Nephron (organoid): ENCODE measurements around the gene TMEM243.
A peak's percentile ranks its signal among the peaks of the same experiment; 100 is the strongest.

Experiments used
- H3K27ac Mint-ChIP-seq, 3 experiments: 2 replicates each; pipeline ENCODE4 v1.8.0; 2020; ENCODE audit warnings: mixed read lengths in 3 of 3, mild to moderate bottlenecking in 2 of 3, moderate library complexity in 1 of 3
- H3K27me3 Mint-ChIP-seq: 2 replicates; pipeline ENCODE4 v1.8.0; 2021; ENCODE audit warnings: low read depth, mild to moderate bottlenecking, moderate library complexity, mixed read lengths
- H3K36me3 Mint-ChIP-seq: 2 replicates; pipeline ENCODE4 v1.8.0; 2020; ENCODE audit warnings: low read depth, mixed read lengths
- H3K4me1 Mint-ChIP-seq: 2 replicates; pipeline ENCODE4 v1.8.0; 2020; ENCODE audit warnings: mixed read lengths
- H3K4me3 Mint-ChIP-seq, 3 experiments: 2 replicates each; pipeline ENCODE4 v1.8.0; 2020; ENCODE audit warnings: mild to moderate bottlenecking in 3 of 3, mixed read lengths in 3 of 3, moderate library complexity in 2 of 3
- H3K9me3 Mint-ChIP-seq: 2 replicates; pipeline ENCODE4 v1.8.0; 2020; ENCODE audit warnings: mixed read lengths
- CTCF ChIP-seq, 3 experiments: fragments of 200-600 bp; sonication (generic); IDR thresholded peaks; one replicate each; pipeline ENCODE4 v1.5.0; 2021; ENCODE audit warnings: antibody characterized with exemption in 3 of 3; ENCODE audit not compliant: unreplicated experiment in 3 of 3

TMEM243 gene

GRCh38 chr7:87220734-87221215 lies 1.2 kb upstream of the TMEM243 start:
- H3K36me3 Mint-ChIP-seq, result no peaks in the 10 kb centered on the region
- peaks cover 28% of the 10 kb centered on the region for H3K4me1 Mint-ChIP-seq
- H3K4me3 Mint-ChIP-seq, result peak overlapping the region; percentile 90 to 98 (median 97)
- TF ChIP-seq CTCF (IDR thresholded peaks at IDR 0.05; ENCODE audit: unreplicated experiment in 3 of 3), result no peak
- H3K27ac Mint-ChIP-seq, result peak overlapping the region in 2 of 3 experiments; percentile 17 to 22
- peaks cover 9% of the 10 kb centered on the region for H3K27me3 Mint-ChIP-seq
- no peaks in the 10 kb centered on the region for H3K9me3 Mint-ChIP-seq

GRCh38 chr7:87220026-87220733 lies 648 bp upstream of the TMEM243 start:
- peaks cover 3% of the 10 kb centered on the region for H3K27me3 Mint-ChIP-seq
- H3K27ac Mint-ChIP-seq, result peak overlapping the region; percentile 63 to 87 (median 84)
- peaks cover 28% of the 10 kb centered on the region for H3K4me1 Mint-ChIP-seq
- H3K4me3 Mint-ChIP-seq, result peak overlapping the region; percentile 97 to 98 (median 98)
- TF ChIP-seq CTCF (IDR thresholded peaks at IDR 0.05; ENCODE audit: unreplicated experiment in 3 of 3), result no peak
- no peaks in the 10 kb centered on the region for H3K9me3 Mint-ChIP-seq
- no peaks in the 10 kb centered on the region for H3K36me3 Mint-ChIP-seq

- Mint-ChIP-seq H3K27me3 (peaks cover 3% of the 10 kb centered on the region), H3K4me3 (peak overlapping the region; percentile 97 to 98 (median 98)), H3K4me1 (peaks cover 29% of the 10 kb centered on the region), H3K9me3 (no peaks in the 10 kb centered on the region), H3K27ac (peak overlapping the region; percentile 63 to 87 (median 84)), H3K36me3 (peaks cover 7% of the 10 kb centered on the region)
- no peak for TF ChIP-seq CTCF (IDR thresholded peaks at IDR 0.05; ENCODE audit: unreplicated experiment in 3 of 3)
Measured at GRCh38 chr7:87218796-87219544, 562 bp downstream of the TMEM243 start.

DNA sequence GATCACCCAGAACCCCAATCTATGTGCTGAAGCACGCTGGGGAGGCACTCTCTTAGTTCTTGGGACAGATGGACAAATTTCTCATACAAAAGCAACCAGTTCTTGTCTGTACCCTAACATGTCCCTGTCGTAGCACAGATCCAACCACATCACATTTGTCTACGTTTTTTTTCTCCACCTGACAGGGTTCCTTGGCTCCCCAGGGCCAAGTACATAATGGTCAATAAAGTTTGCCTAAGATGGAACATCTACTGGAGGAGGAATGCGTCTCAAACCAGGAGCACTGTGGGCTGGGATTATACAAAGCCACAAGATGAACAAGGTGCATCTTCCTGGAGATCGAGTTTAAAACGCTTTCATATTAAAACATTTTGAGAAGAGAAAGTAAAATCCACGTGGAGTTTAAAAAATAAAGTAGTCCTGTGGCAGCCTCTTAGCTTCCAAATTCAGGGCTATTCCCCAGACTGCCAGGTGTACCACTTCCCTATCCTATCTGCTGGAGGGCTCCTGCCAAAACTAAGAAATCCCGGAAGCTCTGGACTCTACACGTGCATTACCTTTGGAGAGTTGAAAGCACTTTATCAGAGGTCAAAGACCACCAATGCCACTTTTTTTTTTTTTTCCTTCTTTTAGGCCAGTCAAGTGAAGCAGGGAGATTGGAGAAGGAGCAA lies 1.4 kb downstream of the TMEM243 start:
- no peaks in the 10 kb centered on the region for H3K9me3 Mint-ChIP-seq
- H3K27ac Mint-ChIP-seq, result peak overlapping the region; percentile 63 to 87 (median 84)
- peaks cover 10% of the 10 kb centered on the region for H3K36me3 Mint-ChIP-seq
- peaks cover 3% of the 10 kb centered on the region for H3K27me3 Mint-ChIP-seq
- H3K4me1 Mint-ChIP-seq, result peaks cover 33% of the 10 kb centered on the region
- TF ChIP-seq CTCF (IDR thresholded peaks at IDR 0.05; ENCODE audit: unreplicated experiment in 3 of 3), result no peak
- peak overlapping the region; percentile 97 to 98 (median 98) for H3K4me3 Mint-ChIP-seq

DNA sequence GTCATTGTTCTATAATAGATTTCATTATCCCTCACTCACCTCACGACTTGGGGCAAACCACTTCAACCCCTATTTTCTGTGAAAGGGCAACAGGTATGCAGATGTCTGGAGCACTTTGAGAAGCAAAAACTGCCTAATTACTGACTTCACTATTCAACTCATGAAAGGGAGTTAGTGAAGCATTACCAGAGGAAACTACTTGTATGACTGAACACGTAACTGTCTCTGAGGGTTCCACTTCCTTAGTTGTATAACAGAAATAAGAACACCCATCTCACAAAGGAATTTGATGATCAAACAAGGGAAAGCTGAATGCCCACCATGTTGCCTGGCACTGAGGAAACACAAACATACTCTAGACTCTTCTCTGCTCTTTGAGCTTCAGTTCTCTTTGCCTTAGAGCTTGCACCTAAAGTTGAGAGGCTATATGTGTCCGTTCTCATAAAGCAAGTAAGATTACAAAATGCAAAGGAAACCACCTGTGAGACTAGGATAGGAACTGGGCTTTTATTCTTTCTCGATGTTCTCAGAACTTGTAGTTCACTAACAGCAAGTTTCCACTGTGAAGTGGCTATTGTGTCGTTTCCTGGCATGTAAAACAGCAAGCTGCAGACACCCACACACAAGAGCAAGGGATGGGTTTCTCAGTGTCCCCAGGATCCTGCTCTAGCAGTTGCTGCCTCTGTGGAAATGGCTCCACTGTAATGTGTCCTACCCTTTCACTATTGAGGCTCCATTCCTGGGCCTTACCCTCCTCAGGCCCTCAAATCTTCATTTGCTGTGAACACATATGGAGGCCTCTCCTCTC lies 2.6 kb downstream of the TMEM243 start:
- Mint-ChIP-seq H3K36me3 (peaks cover 10% of the 10 kb centered on the region), H3K27ac (peak overlapping the region; percentile 35 to 88 (median 83)), H3K9me3 (no peaks in the 10 kb centered on the region)

More for the DNA sequence above, 2.6 kb downstream of the TMEM243 start:
- Mint-ChIP-seq H3K27me3 (peaks cover 3% of the 10 kb centered on the region), H3K4me1 (peaks cover 41% of the 10 kb centered on the region), H3K4me3 (peak overlapping the region in 2 of 3 experiments; percentile 21 to 46)
- no peak for TF ChIP-seq CTCF (IDR thresholded peaks at IDR 0.05; ENCODE audit: unreplicated experiment in 3 of 3)
